HL-60 (cell line): Measurements from ENCODE around the gene CDH23.

Experiments used
- DNase-seq, 2 experiments: peaks; one replicate each; pipeline ENCODE4 v3.0.0-alpha.2; 2010 to 2020; ENCODE audit warnings: low read depth in 1 of 2, low spot score in 1 of 2
- H3K27ac ChIP-seq: fragments of 250-450 bp; sonication (Bioruptor Pico); replicated peaks from 2 replicates; pipeline ENCODE4 v1.5.1; 2020; ENCODE audit warnings: mild to moderate bottlenecking, moderate library complexity
- H3K27me3 ChIP-seq: fragments of 250-450 bp; sonication (Bioruptor Pico); 2 replicates; pipeline ENCODE4 v1.5.1; 2021; ENCODE audit warnings: mild to moderate bottlenecking, moderate library complexity; ENCODE audit not compliant: insufficient read depth, poor library complexity, severe bottlenecking
- H3K4me3 ChIP-seq: replicated peaks from 2 replicates; pipeline ENCODE4 v1.5.1; 2011; ENCODE audit warnings: mild to moderate bottlenecking, control low read depth, low read length; ENCODE audit not compliant: insufficient read depth
- CTCF ChIP-seq: IDR thresholded peaks from one replicate; pipeline ENCODE4 v1.5.1; 2011; ENCODE audit warnings: low read length, control low read depth, inconsistent platforms; ENCODE audit not compliant: insufficient read depth
- GABPA ChIP-seq: IDR thresholded peaks from 2 replicates; pipeline ENCODE4 v1.6.1; 2012; ENCODE audit warnings: low read depth
- POLR2AphosphoS5 ChIP-seq: IDR thresholded peaks from 2 replicates; pipeline ENCODE4 v1.6.1; 2012; ENCODE audit warnings: low read depth
- REST ChIP-seq: IDR thresholded peaks from 2 replicates; pipeline ENCODE4 v1.6.1; 2012; ENCODE audit warnings: low read depth; ENCODE audit not compliant: insufficient replicate concordance
- SPI1 ChIP-seq: IDR thresholded peaks from 2 replicates; pipeline ENCODE4 v1.6.1; 2012; ENCODE audit warnings: low read depth, mild to moderate bottlenecking, borderline replicate concordance

The CDH23 gene

GRCh38 chr10:71806704-71807556 lies 410.2 kb downstream of the CDH23 start:
- Histone ChIP-seq H3K4me3 (no peak overlapping the region), H3K27me3 (no peaks in the 10 kb centered on the region), H3K27ac (no peak overlapping the region)
- TF ChIP-seq REST (no peak), SPI1 (no peak)
- DNase-seq: no peak

- no peaks in the 10 kb centered on the region for H3K27me3 ChIP-seq
- H3K4me3 ChIP-seq: no peak overlapping the region
- no peak overlapping the region for H3K27ac ChIP-seq
- no peak for DNase-seq
- no peak for TF ChIP-seq REST
- TF ChIP-seq GABPA: no peak
- TF ChIP-seq CTCF: no peak
- TF ChIP-seq POLR2AphosphoS5: no peak
- TF ChIP-seq SPI1: no peak
Observed at GRCh38 chr10:71807557-71808510, 411.1 kb downstream of the CDH23 start.

GRCh38 chr10:71809628-71810027 lies 412.9 kb downstream of the CDH23 start:
- TF ChIP-seq SPI1 (no peak), REST (no peak), CTCF (no peak), GABPA (no peak), POLR2AphosphoS5 (no peak)
- H3K4me3 ChIP-seq: no peak overlapping the region
- no peak for DNase-seq
- no peaks in the 10 kb centered on the region for H3K27me3 ChIP-seq
- no peak overlapping the region for H3K27ac ChIP-seq
